Stimulated activated CD8-positive, alpha-beta memory T cell treated with anti-CD3 and anti-CD28 coated beads, Interleukin-12 subunit alpha, Interleukin-12 subunit beta, amount 100 ng/mL, for 4 hours (primary cell): ENCODE measurements around the gene WWOX.

ENCODE experiments used
- DNase-seq: peaks from one replicate; pipeline ENCODE4 v3.0.0-alpha.2; 2020; ENCODE audit warnings: low read depth

Gene WWOX

GRCh38 chr16:78909226-78909625, 809.8 kb downstream of the WWOX start:
- DNase-seq = no peak

- no peak for DNase-seq
These were observed 816.4 kb downstream of the WWOX start for GRCh38 chr16:78915811-78916345.

GRCh38 chr16:78916928-78917545, 817.6 kb downstream of the WWOX start:
- no peak for DNase-seq

GRCh38 chr16:78918805-78919305, 819.4 kb downstream of the WWOX start:
- no peak for DNase-seq

- DNase-seq = no peak
These were observed 820.4 kb downstream of the WWOX start for GRCh38 chr16:78919852-78920251.

- no peak for DNase-seq
These were observed 821.2 kb downstream of the WWOX start for GRCh38 chr16:78920621-78921020.

- no peak for DNase-seq
These were observed 825.8 kb downstream of the WWOX start for GRCh38 chr16:78925083-78925767.

- DNase-seq = no peak
These were observed 827.3 kb downstream of the WWOX start for GRCh38 chr16:78926723-78927210.

- DNase-seq = no peak
These were observed 828.3 kb downstream of the WWOX start for GRCh38 chr16:78927766-78928165.

- no peak for DNase-seq
These were observed 830.4 kb downstream of the WWOX start for GRCh38 chr16:78929841-78930240.

GRCh38 chr16:78930561-78930960, 831.1 kb downstream of the WWOX start:
- DNase-seq = no peak

- no peak for DNase-seq
These were observed 831.8 kb downstream of the WWOX start for GRCh38 chr16:78931267-78931666.

GRCh38 chr16:78931678-78932077, 832.2 kb downstream of the WWOX start:
- no peak for DNase-seq

GRCh38 chr16:78932355-78932943, 833.0 kb downstream of the WWOX start:
- DNase-seq = no peak

- DNase-seq = no peak
These were observed 836.6 kb downstream of the WWOX start for GRCh38 chr16:78936060-78936459.

GRCh38 chr16:78939597-78939996, 840.1 kb downstream of the WWOX start:
- no peak for DNase-seq

- no peak for DNase-seq
These were observed 843.3 kb downstream of the WWOX start for GRCh38 chr16:78942625-78943245.

GRCh38 chr16:78945336-78945735, 845.9 kb downstream of the WWOX start:
- no peak for DNase-seq

- no peak for DNase-seq
These were observed 847.1 kb downstream of the WWOX start for GRCh38 chr16:78946556-78946955.

GRCh38 chr16:78950768-78951167, 851.3 kb downstream of the WWOX start:
- DNase-seq = no peak

- no peak for DNase-seq
These were observed 853.2 kb downstream of the WWOX start for GRCh38 chr16:78952630-78953029.

- no peak for DNase-seq
These were observed 854.1 kb downstream of the WWOX start for GRCh38 chr16:78953526-78953925.
